HepG2 (cell line): ENCODE measurements around the gene P3H4.

Source experiments
- CBFB ChIP-seq: sonication (generic); formaldehyde crosslinking; IDR thresholded peaks from 2 replicates; pipeline ENCODE4 v1.4.0; 2020; ENCODE audit warnings: missing genetic modification reagents
- KDM1A ChIP-seq: IDR thresholded peaks from 2 replicates; pipeline ENCODE4 v1.6.1; 2016; ENCODE audit warnings: missing compliant biosample characterization
- POLR2AphosphoS5 ChIP-seq: IDR thresholded peaks from 2 replicates; pipeline ENCODE4 v1.6.1; 2012; ENCODE audit warnings: low read depth, low read length
- ZNF121 ChIP-seq: sonication (generic); formaldehyde crosslinking; IDR thresholded peaks from 2 replicates; pipeline ENCODE4 v1.5.0; 2020; ENCODE audit warnings: mild to moderate bottlenecking, missing genetic modification reagents
- TF ChIP-seq, protein P1 (sequence below): sonication (generic); formaldehyde crosslinking; IDR thresholded peaks from 2 replicates; pipeline ENCODE4 v1.5.0; 2020; ENCODE audit warnings: mild to moderate bottlenecking, missing genetic modification reagents, moderate library complexity

DNA sequence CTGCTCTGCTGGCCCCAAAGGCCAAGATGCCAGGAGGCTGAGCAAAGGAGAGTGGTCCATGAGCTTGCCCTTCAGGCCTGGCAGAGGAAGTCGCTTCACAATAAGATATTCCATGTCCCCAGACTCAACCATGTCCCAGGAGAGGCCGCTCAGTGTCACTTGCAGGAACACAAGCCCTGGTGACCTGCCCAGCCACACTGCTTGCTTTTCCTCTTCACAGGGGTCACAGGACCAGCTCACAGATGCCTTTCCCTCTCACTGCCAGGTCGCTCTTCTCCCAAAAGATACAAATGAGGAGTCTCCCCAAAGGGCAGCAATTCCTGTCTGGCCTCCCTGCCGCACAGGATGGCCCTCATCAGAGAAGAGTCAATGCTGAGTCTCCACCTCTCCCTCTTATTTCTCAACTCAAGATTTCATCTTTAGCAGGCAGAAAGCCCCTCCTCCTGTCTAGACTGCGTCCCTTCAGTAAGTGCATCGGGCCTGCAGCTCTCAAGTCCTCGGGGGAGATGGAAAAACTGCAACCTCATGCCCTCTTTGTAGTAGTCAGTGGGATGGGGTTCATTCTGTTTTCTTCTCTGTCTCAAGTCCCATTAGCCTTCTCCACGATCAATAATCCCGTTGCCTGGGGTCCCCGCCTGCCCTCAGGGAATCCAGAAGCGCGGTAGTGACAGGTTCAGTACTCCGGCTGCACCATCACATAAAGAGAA lies 30.2 kb downstream of the P3H4 start:
- TF ChIP-seq KDM1A (CRISPR knock-in tag) (no peak), ZNF121 (CRISPR knock-in tag) (no peak), CBFB (no peak), POLR2AphosphoS5 (no peak)
- TF ChIP-seq, protein P1, sequence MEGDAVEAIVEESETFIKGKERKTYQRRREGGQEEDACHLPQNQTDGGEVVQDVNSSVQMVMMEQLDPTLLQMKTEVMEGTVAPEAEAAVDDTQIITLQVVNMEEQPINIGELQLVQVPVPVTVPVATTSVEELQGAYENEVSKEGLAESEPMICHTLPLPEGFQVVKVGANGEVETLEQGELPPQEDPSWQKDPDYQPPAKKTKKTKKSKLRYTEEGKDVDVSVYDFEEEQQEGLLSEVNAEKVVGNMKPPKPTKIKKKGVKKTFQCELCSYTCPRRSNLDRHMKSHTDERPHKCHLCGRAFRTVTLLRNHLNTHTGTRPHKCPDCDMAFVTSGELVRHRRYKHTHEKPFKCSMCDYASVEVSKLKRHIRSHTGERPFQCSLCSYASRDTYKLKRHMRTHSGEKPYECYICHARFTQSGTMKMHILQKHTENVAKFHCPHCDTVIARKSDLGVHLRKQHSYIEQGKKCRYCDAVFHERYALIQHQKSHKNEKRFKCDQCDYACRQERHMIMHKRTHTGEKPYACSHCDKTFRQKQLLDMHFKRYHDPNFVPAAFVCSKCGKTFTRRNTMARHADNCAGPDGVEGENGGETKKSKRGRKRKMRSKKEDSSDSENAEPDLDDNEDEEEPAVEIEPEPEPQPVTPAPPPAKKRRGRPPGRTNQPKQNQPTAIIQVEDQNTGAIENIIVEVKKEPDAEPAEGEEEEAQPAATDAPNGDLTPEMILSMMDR (CRISPR knock-in tag): no peak
